ENCODE measurements around the gene TMED7. TPM values are rescaled to one million over a fixed set of nuclear protein-coding genes. Genes with fewer than 3 reads are reported as not detected.

TMED7 gene
- total RNA-seq, 1 experiment from 2014 or later = 70.7 TPM

DNA sequence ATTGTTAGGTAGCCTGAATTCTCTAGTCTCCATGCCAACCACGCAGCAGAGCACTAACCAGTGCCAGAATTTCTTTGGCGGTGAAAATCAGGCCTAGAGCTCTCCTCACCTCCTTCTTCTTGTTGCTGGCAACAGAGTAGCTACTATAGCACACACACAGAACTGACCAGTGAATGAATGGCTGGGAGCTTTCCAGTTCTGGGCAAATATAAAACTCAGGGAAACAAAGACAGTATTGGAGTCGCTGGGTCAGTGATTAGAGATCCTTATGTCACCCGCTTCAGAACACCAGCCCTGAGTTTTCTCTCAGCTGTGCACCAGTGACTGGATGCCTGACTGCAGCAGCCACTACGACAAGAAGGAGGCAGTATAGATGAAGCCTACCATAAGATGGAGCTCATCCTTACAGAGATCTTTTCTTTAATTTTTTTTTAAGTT is 54.4 kb downstream of the TMED7 start:
- ChIA-PET CTCF (no interaction called here), POLR2A (ENCODE audit: unreplicated experiment) (no interaction called here)
- Histone ChIP-seq H3K4me1 (replicated peaks; ENCODE audit: insufficient read depth) (peaks cover 9% of the 10 kb centered on the region), H3K4me2 (no peak overlapping the region), H3K9me2 (ENCODE audit: insufficient read depth) (no peaks in the 10 kb centered on the region), H3K79me2 (ENCODE audit: low read depth) (no peaks in the 10 kb centered on the region), H3F3A (ENCODE audit: insufficient read depth, low read depth) (no peaks in the 10 kb centered on the region), H3K27me3 (ENCODE audit: insufficient read depth, low read depth) (no peaks in the 10 kb centered on the region), H3K4me3 (no peak overlapping the region), H4K20me1 (ENCODE audit: insufficient read depth) (no peaks in the 10 kb centered on the region), H2AFZ (no peak overlapping the region), H3K27ac (no peak overlapping the region), H3K9me3 (ENCODE audit: insufficient read depth, low read depth) (peaks cover 3% of the 10 kb centered on the region; the same call in 1 of the 2 replicates), H3K36me3 (ENCODE audit: low read depth) (no peaks in the 10 kb centered on the region)
- intact Hi-C loops (cut with micrococcal nuclease; ENCODE audit: unreplicated experiment) = no loop called here
- no peak for TF ChIP-seq EZH2 (IDR thresholded peaks at IDR 0.05; ENCODE audit: low read depth)
- no peak for TF ChIP-seq CTCF (conservative IDR thresholded peaks at IDR 0.05)
- BruUV-seq (replicated peaks) = no TSS peak
- no peak for DNase-seq

- Histone ChIP-seq H2AFZ (no peak overlapping the region), H3K4me2 (no peak overlapping the region), H3K9me2 (ENCODE audit: insufficient read depth) (no peaks in the 10 kb centered on the region), H3K4me1 (replicated peaks; ENCODE audit: insufficient read depth) (no peaks in the 10 kb centered on the region), H3K27ac (no peak overlapping the region), H3F3A (ENCODE audit: insufficient read depth, low read depth) (no peaks in the 10 kb centered on the region), H3K79me2 (ENCODE audit: low read depth) (no peaks in the 10 kb centered on the region), H3K9me3 (ENCODE audit: insufficient read depth, low read depth) (peaks cover 3% of the 10 kb centered on the region; the same call in 1 of the 2 replicates), H3K36me3 (ENCODE audit: low read depth) (no peaks in the 10 kb centered on the region), H3K27me3 (ENCODE audit: insufficient read depth, low read depth) (no peaks in the 10 kb centered on the region), H4K20me1 (ENCODE audit: insufficient read depth) (no peaks in the 10 kb centered on the region), H3K4me3 (no peak overlapping the region)
- ChIA-PET CTCF (no interaction called here), POLR2A (ENCODE audit: unreplicated experiment) (no interaction called here)
- no TSS peak for BruUV-seq (replicated peaks)
- no peak for TF ChIP-seq EZH2 (IDR thresholded peaks at IDR 0.05; ENCODE audit: low read depth)
- no peak for TF ChIP-seq CTCF (conservative IDR thresholded peaks at IDR 0.05)
- DNase-seq = no peak
- intact Hi-C loops (cut with micrococcal nuclease; ENCODE audit: unreplicated experiment) = no loop called here
Measured at GRCh38 chr5:115568668-115569067, 57.2 kb downstream of the TMED7 start.

DNA sequence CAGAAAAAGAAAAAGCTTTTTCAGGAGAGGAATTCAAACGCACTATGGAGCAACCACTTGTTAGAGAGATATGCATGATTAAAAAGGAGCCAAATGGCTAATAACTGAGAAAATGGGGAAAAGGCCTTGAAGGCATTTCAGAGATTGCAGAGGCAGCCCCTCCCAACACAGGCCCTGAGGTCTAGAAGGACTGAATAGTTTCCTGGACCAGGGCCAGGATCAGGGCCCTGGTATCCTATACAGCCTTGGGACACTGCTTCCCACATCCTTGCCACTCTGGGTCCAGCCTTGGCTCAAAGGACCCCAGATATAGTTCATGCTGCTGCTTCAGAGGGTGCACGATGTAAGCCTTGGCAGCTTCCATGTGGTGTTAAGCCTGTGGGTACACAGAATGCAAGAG is 60.6 kb downstream of the TMED7 start:
- no peaks in the 10 kb centered on the region for H3K9me2 ChIP-seq (ENCODE audit: insufficient read depth)
- no peak overlapping the region for H3K27ac ChIP-seq
- no peaks in the 10 kb centered on the region for H3K27me3 ChIP-seq (ENCODE audit: insufficient read depth, low read depth)
- CTCF ChIA-PET = no interaction called here
- intact Hi-C loops (cut with micrococcal nuclease; ENCODE audit: unreplicated experiment) = no loop called here
- no peak overlapping the region for H2AFZ ChIP-seq
- H3K9me3 ChIP-seq (ENCODE audit: insufficient read depth, low read depth) = no peaks in the 10 kb centered on the region
- no peaks in the 10 kb centered on the region for H3F3A ChIP-seq (ENCODE audit: insufficient read depth, low read depth)
- no peaks in the 10 kb centered on the region for H4K20me1 ChIP-seq (ENCODE audit: insufficient read depth)
- no peak overlapping the region for H3K4me2 ChIP-seq
- no peaks in the 10 kb centered on the region for H3K79me2 ChIP-seq (ENCODE audit: low read depth)
- H3K4me3 ChIP-seq = no peak overlapping the region
- BruUV-seq (replicated peaks) = no TSS peak
- H3K4me1 ChIP-seq (replicated peaks; ENCODE audit: insufficient read depth) = no peaks in the 10 kb centered on the region
- DNase-seq = no peak
- TF ChIP-seq CTCF (conservative IDR thresholded peaks at IDR 0.05) (no peak), EZH2 (IDR thresholded peaks at IDR 0.05; ENCODE audit: low read depth) (no peak)
- no peaks in the 10 kb centered on the region for H3K36me3 ChIP-seq (ENCODE audit: low read depth)
- POLR2A ChIA-PET (ENCODE audit: unreplicated experiment) = no interaction called here

Other genes starting within 250 kb of the TMED7 start
- gene FEM1C, start 81.3 kb downstream of the TMED7 start, total RNA-seq (2021) = 11.3 and 15.9 TPM in 2 replicates
- 1.8 and 2.1 TPM in 2 replicates for gene TICAM2, start 23.6 kb downstream of the TMED7 start, total RNA-seq (2021)
- not detected in 2 replicates for gene CDO1, start 190.6 kb upstream of the TMED7 start, total RNA-seq (2021)
- gene ATG12, start 215.5 kb upstream of the TMED7 start, total RNA-seq (2021) = 39.8 and 48.7 TPM in 2 replicates
- 38.8 and 49.1 TPM in 2 replicates for gene AP3S1, start 215.9 kb upstream of the TMED7 start, total RNA-seq (2021)